ENCODE results near the gene CAMK4. TPM values are rescaled to one million over a fixed set of nuclear protein-coding genes. Genes with fewer than 3 reads are reported as not detected.

CAMK4 gene
- total RNA-seq, 1 donor from 2014 or later: 34.5 TPM

DNA sequence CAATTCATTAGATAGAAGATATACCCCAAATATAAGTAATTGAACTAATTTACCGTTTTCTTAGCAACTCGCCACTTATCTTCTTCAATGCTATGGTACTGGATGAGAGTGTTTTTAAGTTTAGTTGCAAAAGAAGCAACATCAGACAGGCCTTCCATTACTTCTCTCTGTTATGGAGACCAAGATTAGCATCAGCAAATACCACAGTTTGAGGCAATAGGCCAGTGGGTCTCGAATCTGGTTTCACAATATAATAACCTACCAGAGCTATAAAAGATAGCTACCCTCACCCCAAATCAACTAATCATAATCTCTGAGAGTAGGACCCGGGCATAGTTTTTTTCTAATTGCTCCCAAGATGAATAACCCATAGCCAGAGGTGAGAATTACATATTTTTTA, 283.1 kb downstream of the CAMK4 start:
- H3K4me1 Mint-ChIP-seq (ENCODE audit: unreplicated experiment): peaks cover 21% of the 10 kb centered on the region
- TF ChIP-seq, protein P1, sequence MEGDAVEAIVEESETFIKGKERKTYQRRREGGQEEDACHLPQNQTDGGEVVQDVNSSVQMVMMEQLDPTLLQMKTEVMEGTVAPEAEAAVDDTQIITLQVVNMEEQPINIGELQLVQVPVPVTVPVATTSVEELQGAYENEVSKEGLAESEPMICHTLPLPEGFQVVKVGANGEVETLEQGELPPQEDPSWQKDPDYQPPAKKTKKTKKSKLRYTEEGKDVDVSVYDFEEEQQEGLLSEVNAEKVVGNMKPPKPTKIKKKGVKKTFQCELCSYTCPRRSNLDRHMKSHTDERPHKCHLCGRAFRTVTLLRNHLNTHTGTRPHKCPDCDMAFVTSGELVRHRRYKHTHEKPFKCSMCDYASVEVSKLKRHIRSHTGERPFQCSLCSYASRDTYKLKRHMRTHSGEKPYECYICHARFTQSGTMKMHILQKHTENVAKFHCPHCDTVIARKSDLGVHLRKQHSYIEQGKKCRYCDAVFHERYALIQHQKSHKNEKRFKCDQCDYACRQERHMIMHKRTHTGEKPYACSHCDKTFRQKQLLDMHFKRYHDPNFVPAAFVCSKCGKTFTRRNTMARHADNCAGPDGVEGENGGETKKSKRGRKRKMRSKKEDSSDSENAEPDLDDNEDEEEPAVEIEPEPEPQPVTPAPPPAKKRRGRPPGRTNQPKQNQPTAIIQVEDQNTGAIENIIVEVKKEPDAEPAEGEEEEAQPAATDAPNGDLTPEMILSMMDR (IDR thresholded peaks at IDR 0.05; ENCODE audit: unreplicated experiment): no peak
- no peak for DNase-seq (ENCODE audit: low spot score)
- H3K4me3 Mint-ChIP-seq (ENCODE audit: unreplicated experiment): no peak overlapping the region
- H3K27ac Mint-ChIP-seq (ENCODE audit: unreplicated experiment): no peak overlapping the region
- no peaks in the 10 kb centered on the region for H3K9me3 Mint-ChIP-seq (ENCODE audit: unreplicated experiment)
- H3K27me3 Mint-ChIP-seq (ENCODE audit: unreplicated experiment): no peaks in the 10 kb centered on the region
- peaks cover 8% of the 10 kb centered on the region for H3K36me3 Mint-ChIP-seq (ENCODE audit: low read depth, unreplicated experiment)

DNA sequence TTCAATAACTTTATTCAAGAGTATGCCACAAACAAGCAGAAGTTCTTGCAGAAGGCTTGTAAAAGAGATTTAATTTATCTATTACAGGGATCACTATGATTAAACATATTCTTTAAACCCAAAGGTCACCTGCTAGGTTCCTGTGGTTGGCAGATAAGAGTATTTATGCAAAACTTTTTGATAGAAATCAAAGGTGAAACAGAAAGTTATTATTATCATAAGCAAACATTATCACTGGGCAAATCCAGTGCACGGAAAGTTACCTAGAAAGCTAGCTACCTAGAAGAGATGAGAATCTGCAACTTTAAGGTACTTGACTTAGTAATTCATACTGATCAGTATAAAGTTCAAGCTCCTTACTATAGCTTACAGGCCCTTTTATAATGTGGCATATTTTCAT, 284.9 kb downstream of the CAMK4 start:
- Mint-ChIP-seq H3K4me3 (ENCODE audit: unreplicated experiment) (no peak overlapping the region), H3K36me3 (ENCODE audit: low read depth, unreplicated experiment) (peaks cover 8% of the 10 kb centered on the region), H3K4me1 (ENCODE audit: unreplicated experiment) (peaks cover 35% of the 10 kb centered on the region), H3K27me3 (ENCODE audit: unreplicated experiment) (peaks cover 2% of the 10 kb centered on the region), H3K27ac (ENCODE audit: unreplicated experiment) (no peak overlapping the region), H3K9me3 (ENCODE audit: unreplicated experiment) (no peaks in the 10 kb centered on the region)
- TF ChIP-seq, protein P1 (IDR thresholded peaks at IDR 0.05; ENCODE audit: unreplicated experiment): no peak
- no peak for DNase-seq (ENCODE audit: low spot score)

- TF ChIP-seq, protein P1 (IDR thresholded peaks at IDR 0.05; ENCODE audit: unreplicated experiment): no peak
- Mint-ChIP-seq H3K4me3 (ENCODE audit: unreplicated experiment) (peak overlapping the region; percentile 88), H3K9me3 (ENCODE audit: unreplicated experiment) (no peaks in the 10 kb centered on the region), H3K27me3 (ENCODE audit: unreplicated experiment) (peaks cover 2% of the 10 kb centered on the region), H3K4me1 (ENCODE audit: unreplicated experiment) (peaks cover 36% of the 10 kb centered on the region), H3K27ac (ENCODE audit: unreplicated experiment) (peak overlapping the region; percentile 75), H3K36me3 (ENCODE audit: low read depth, unreplicated experiment) (no peaks in the 10 kb centered on the region)
- DNase-seq (ENCODE audit: low spot score): no peak
Measured at GRCh38 chr5:111511174-111511830, 287.1 kb downstream of the CAMK4 start.

DNA sequence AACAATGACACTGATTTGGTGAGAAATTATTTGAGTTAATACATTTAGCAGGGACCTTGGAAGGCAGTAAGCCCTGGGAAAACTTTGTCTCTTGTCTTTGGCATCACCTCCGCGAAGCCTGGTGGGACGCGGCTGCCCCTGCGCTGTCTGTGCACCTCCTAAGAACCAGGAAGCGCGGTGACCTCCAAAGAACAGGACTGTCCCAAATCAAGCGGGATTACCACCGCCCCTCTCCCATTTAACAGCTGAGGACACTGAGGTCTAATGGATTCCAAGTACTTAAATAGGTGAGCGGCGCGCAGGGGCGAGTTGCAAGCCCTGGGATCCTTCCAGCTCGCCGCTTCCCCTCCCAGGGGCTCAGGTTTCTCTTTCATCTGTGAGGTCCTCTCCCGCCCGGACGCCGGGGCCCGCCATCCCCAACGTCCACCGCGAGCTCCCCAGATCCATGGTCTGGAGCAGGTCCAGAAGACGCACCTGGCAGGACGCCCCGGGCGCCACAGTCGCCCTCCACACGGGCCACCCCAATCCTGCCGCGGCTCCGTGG, 287.7 kb downstream of the CAMK4 start:
- H3K9me3 Mint-ChIP-seq (ENCODE audit: unreplicated experiment): no peaks in the 10 kb centered on the region
- no peak for DNase-seq (ENCODE audit: low spot score)
- peaks cover 2% of the 10 kb centered on the region for H3K27me3 Mint-ChIP-seq (ENCODE audit: unreplicated experiment)
- H3K36me3 Mint-ChIP-seq (ENCODE audit: low read depth, unreplicated experiment): no peaks in the 10 kb centered on the region
- peak overlapping the region; percentile 78 for H3K27ac Mint-ChIP-seq (ENCODE audit: unreplicated experiment)
- TF ChIP-seq, protein P1 (IDR thresholded peaks at IDR 0.05; ENCODE audit: unreplicated experiment): no peak
- H3K4me1 Mint-ChIP-seq (ENCODE audit: unreplicated experiment): peaks cover 36% of the 10 kb centered on the region
- peak overlapping the region; percentile 88 for H3K4me3 Mint-ChIP-seq (ENCODE audit: unreplicated experiment)

DNA sequence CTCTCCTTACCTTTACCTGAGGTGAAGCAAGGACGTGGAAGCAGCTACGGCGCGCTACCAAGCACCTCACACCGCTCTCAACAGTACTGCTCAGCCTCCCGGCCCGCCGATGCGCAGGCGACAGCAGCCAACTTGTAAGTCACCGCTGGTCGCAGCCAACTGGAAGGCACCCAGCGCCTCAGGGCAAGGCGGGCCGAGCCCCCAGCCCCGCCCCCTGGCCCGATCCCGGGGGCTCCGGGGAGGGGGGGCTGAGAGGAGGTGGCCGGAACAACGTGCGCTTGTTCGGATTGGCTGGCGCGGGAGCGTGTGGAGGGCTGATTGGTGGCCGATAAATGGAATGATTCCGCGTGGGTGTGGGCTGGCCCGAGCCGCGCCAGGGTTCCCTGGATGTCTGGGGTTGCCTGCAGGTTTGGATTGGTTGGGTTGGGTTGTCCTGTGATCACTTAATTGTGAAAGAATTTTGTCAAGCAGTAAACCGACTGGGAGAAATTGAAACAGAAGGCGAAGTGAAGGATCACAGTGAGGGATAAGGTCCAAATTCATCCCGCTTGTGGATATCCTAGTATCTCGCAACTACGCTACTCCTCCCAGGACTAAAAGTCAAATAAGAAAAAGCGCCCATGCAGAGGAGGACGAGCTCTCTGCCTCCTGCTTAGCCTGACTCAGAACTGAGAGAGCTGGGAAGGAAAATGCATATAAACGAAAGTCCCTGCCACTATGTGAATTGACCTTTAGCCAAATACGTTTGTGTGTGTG, 288.4 kb downstream of the CAMK4 start, which contains the start of gene STARD4:
TSS of gene STARD4 (minus strand) at position 161 of the 756 bp plus-strand sequence. CDS start 5,102 bp downstream, outside the sequence.
- Mint-ChIP-seq H3K27ac (ENCODE audit: unreplicated experiment) (peak within 1 kb of the TSS; percentile 85), H3K36me3 (ENCODE audit: low read depth, unreplicated experiment) (no peaks in the 10 kb centered on the region), H3K4me3 (ENCODE audit: unreplicated experiment) (peak within 1 kb of the TSS; percentile 88), H3K9me3 (ENCODE audit: unreplicated experiment) (no peaks in the 10 kb centered on the region), H3K4me1 (ENCODE audit: unreplicated experiment) (peaks cover 36% of the 10 kb centered on the region), H3K27me3 (ENCODE audit: unreplicated experiment) (peaks cover 2% of the 10 kb centered on the region)
- TF ChIP-seq, protein P1 (IDR thresholded peaks at IDR 0.05; ENCODE audit: unreplicated experiment): no peak
- DNase-seq (ENCODE audit: low spot score): peak; percentile 97
